ENCODE data around the gene TMEM131L. TPM values are rescaled to one million over a fixed set of nuclear protein-coding genes. Genes with fewer than 3 reads are reported as not detected.

The TMEM131L gene
- total RNA-seq, 1 experiment from 2014 or later: 8.2 TPM

Other genes with a start within 250 kb of the TMEM131L start
- 9.2 and 18.4 TPM in 2 replicates for gene MND1, start 121.7 kb upstream of the TMEM131L start, total RNA-seq (2014; rRNA removed; shearing (Covaris generic))
- gene TLR2, start 217.9 kb downstream of the TMEM131L start, total RNA-seq (2014; rRNA removed; shearing (Covaris generic)): 4.8 and 6.3 TPM in 2 replicates

All from M059J (cell line).